ENCODE results near the gene FGF18. TPM values are rescaled to one million over a fixed set of nuclear protein-coding genes. Genes with fewer than 3 reads are reported as not detected.
"Not testable (repeated sequence)": the region's sequence is repeated elsewhere in the genome, so short reads cannot be mapped to it uniquely, and the experiment has no call there.

FGF18 gene
- polyA plus RNA-seq, 4 donors: 0.25 to 2.0 (median 0.61) TPM

DNA sequence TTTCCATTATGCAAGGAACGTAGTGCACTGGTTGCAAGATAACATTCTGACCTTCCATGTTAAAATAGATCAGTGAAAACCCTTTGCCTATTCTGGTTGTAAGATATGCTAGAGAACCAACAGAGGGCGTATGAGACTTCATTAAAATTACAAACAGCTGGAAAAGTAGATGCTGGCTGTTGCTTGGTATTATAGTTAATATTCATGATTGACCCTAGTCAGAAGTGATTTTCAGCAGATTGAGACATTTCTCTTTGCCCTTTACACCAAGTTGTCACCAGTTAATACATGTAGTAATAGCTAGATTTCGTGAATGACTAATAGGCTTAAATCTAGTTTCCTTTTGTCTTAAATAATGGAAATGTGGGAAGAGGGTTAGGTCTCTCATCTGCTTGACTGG, 13.8 kb upstream of the FGF18 start:
- Histone ChIP-seq H3K4me1 (ENCODE audit: control insufficient read depth in 3 of 3, insufficient read depth in 2 of 3, low read depth in 1 of 3, low read length in 2 of 3) (peaks cover 0 to 4% (median 0%) of the 10 kb centered on the region in 3 donors), H3K9me3 (ENCODE audit: control insufficient read depth in 2 of 2, insufficient read depth in 1 of 2, low read depth in 1 of 2, low read length in 1 of 2) (no peaks in the 10 kb centered on the region), H3K27me3 (ENCODE audit: control insufficient read depth in 3 of 3, insufficient read depth in 3 of 3, low read length in 3 of 3) (no peaks in the 10 kb centered on the region), H3K27ac (ENCODE audit: low read depth in 1 of 3, low read length in 2 of 3) (no peak overlapping the region), H3K4me3 (ENCODE audit: low read depth in 1 of 3, low read length in 3 of 3) (no peak overlapping the region), H3K36me3 (ENCODE audit: control insufficient read depth in 3 of 3, insufficient read depth in 2 of 3, low read depth in 1 of 3, low read length in 3 of 3) (peaks cover 15 to 23% (median 18%) of the 10 kb centered on the region in 3 donors)
- FAIRE-seq (no peak), DNase-seq (no peak)
- 59 to 75% (median 59%) methylated on average over 3 of the region's 3 CpGs for WGBS, 3 donors

GRCh38 chr5:171407234-171407633, 12.2 kb upstream of the FGF18 start:
- Histone ChIP-seq H3K36me3 (ENCODE audit: control insufficient read depth in 3 of 3, insufficient read depth in 2 of 3, low read depth in 1 of 3, low read length in 3 of 3) (peaks cover 9 to 22% (median 14%) of the 10 kb centered on the region in 3 donors), H3K9me3 (ENCODE audit: control insufficient read depth in 2 of 2, insufficient read depth in 1 of 2, low read depth in 1 of 2, low read length in 1 of 2) (no peaks in the 10 kb centered on the region), H3K4me3 (ENCODE audit: low read depth in 1 of 3, low read length in 3 of 3) (no peak overlapping the region), H3K27ac (ENCODE audit: low read depth in 1 of 3, low read length in 2 of 3) (no peak overlapping the region), H3K27me3 (ENCODE audit: control insufficient read depth in 3 of 3, insufficient read depth in 3 of 3, low read length in 3 of 3) (no peaks in the 10 kb centered on the region), H3K4me1 (ENCODE audit: control insufficient read depth in 3 of 3, insufficient read depth in 2 of 3, low read depth in 1 of 3, low read length in 2 of 3) (peaks cover 0 to 4% (median 0%) of the 10 kb centered on the region in 3 donors)
- DNase-seq: no peak
- WGBS, 3 donors: 74 to 75% (median 74%) methylated on average over 4 of the region's 4 CpGs
- FAIRE-seq: no peak

- H3K4me1 ChIP-seq (ENCODE audit: control insufficient read depth in 3 of 3, insufficient read depth in 2 of 3, low read depth in 1 of 3, low read length in 2 of 3): peaks cover 0 to 4% (median 0%) of the 10 kb centered on the region in 3 donors
Observed at GRCh38 chr5:171409164-171410136, 10.0 kb upstream of the FGF18 start.

DNA sequence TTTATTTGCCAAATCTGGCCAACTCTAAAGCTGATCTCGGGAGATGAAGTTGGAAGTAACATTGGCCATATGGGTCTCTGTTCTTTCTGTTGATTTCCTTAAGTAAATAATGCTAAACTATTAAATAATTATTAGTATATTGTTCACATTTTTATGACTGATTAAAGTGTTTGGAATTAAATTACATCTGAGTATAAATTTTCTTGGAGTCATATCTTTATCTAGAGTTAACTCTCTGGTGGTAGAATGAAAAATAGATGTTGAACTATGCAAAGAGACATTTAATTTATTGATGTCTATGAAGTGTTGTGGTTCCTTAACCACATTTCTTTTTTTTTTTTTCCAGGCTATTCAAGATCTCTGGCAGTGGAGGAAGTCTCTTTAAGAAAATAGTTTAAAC, 9.3 kb upstream of the FGF18 start:
- Histone ChIP-seq H3K9me3 (ENCODE audit: control insufficient read depth in 2 of 2, insufficient read depth in 1 of 2, low read depth in 1 of 2, low read length in 1 of 2) (no peaks in the 10 kb centered on the region), H3K4me1 (ENCODE audit: control insufficient read depth in 3 of 3, insufficient read depth in 2 of 3, low read depth in 1 of 3, low read length in 2 of 3) (peaks cover 0 to 4% (median 0%) of the 10 kb centered on the region in 3 donors), H3K27me3 (ENCODE audit: control insufficient read depth in 3 of 3, insufficient read depth in 3 of 3, low read length in 3 of 3) (no peaks in the 10 kb centered on the region), H3K27ac (ENCODE audit: low read depth in 1 of 3, low read length in 2 of 3) (no peak overlapping the region), H3K4me3 (ENCODE audit: low read depth in 1 of 3, low read length in 3 of 3) (no peak overlapping the region), H3K36me3 (ENCODE audit: control insufficient read depth in 3 of 3, insufficient read depth in 2 of 3, low read depth in 1 of 3, low read length in 3 of 3) (peaks cover 14 to 26% (median 15%) of the 10 kb centered on the region in 3 donors)
- FAIRE-seq (no peak), DNase-seq (no peak)
- 12 to 41% (median 27%) methylated on average over 1 of the region's 1 CpG for WGBS, 3 donors

More at GRCh38 chr5:171409164-171410136, 10.0 kb upstream of the FGF18 start:
- Histone ChIP-seq H3K4me3 (ENCODE audit: low read depth in 1 of 3, low read length in 3 of 3) (no peak overlapping the region), H3K27me3 (ENCODE audit: control insufficient read depth in 3 of 3, insufficient read depth in 3 of 3, low read length in 3 of 3) (no peaks in the 10 kb centered on the region), H3K27ac (ENCODE audit: low read depth in 1 of 3, low read length in 2 of 3) (no peak overlapping the region), H3K9me3 (ENCODE audit: control insufficient read depth in 2 of 2, insufficient read depth in 1 of 2, low read depth in 1 of 2, low read length in 1 of 2) (no peaks in the 10 kb centered on the region), H3K36me3 (ENCODE audit: control insufficient read depth in 3 of 3, insufficient read depth in 2 of 3, low read depth in 1 of 3, low read length in 3 of 3) (peaks cover 14 to 26% (median 15%) of the 10 kb centered on the region in 3 donors)
- no peak for FAIRE-seq
- WGBS, 3 donors: 82 to 87% (median 85%) methylated on average over 8 of the region's 8 CpGs
- no peak for DNase-seq

GRCh38 chr5:171412186-171412585, 7.3 kb upstream of the FGF18 start:
- no peak overlapping the region for H3K4me3 ChIP-seq (ENCODE audit: low read depth in 1 of 3, low read length in 3 of 3)

DNA sequence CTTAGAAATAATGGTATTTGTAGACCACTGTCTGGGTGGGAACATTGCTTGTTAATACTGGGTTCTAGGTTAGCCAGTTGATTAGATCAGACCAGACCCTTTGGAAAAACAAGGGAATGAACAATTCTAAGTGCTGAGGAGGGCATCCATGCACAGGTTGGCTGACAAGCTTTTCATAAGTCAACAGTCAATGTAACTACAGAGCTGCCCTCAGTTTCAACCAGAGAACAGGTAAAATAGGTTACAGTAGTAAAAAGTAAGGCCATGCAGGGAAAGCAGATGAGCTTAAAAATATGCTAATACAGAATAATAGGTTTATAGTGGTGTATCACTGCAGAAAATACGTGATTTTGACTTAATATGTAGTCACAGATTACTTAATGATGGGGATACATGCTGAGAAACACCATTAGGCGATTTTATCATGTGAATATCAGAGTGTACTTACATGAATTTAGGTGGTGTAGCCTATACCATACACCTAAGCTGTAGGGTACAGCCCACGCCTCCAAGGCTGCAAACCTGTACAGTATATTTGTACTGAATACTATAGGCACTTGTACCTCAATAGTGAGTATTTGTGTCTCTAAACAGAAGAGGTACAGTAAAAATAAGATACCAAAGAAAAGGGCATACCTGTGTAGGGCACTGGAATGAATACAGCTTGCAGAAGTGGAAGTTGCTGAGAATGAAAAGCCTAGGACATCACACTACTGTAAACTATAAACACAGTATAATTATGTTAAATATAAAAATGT, 6.1 kb upstream of the FGF18 start:
- Histone ChIP-seq H3K4me3 (ENCODE audit: low read depth in 1 of 3, low read length in 3 of 3) (no peak overlapping the region), H3K27ac (ENCODE audit: low read depth in 1 of 3, low read length in 2 of 3) (no peak overlapping the region), H3K9me3 (ENCODE audit: control insufficient read depth in 2 of 2, insufficient read depth in 1 of 2, low read depth in 1 of 2, low read length in 1 of 2) (no peaks in the 10 kb centered on the region), H3K27me3 (ENCODE audit: control insufficient read depth in 3 of 3, insufficient read depth in 3 of 3, low read length in 3 of 3) (no peaks in the 10 kb centered on the region), H3K4me1 (ENCODE audit: control insufficient read depth in 3 of 3, insufficient read depth in 2 of 3, low read depth in 1 of 3, low read length in 2 of 3) (no peaks in the 10 kb centered on the region), H3K36me3 (ENCODE audit: control insufficient read depth in 3 of 3, insufficient read depth in 2 of 3, low read depth in 1 of 3, low read length in 3 of 3) (peaks cover 6 to 26% (median 13%) of the 10 kb centered on the region in 3 donors)
- whole genome bisulfite sequencing, 3 donors: 88 to 90% (median 88%) methylated on average over 3 of the region's 3 CpGs
- FAIRE-seq (no peak), DNase-seq (no peak)

More at GRCh38 chr5:171412186-171412585, 7.3 kb upstream of the FGF18 start:
- Histone ChIP-seq H3K27me3 (ENCODE audit: control insufficient read depth in 3 of 3, insufficient read depth in 3 of 3, low read length in 3 of 3) (no peaks in the 10 kb centered on the region), H3K36me3 (ENCODE audit: control insufficient read depth in 3 of 3, insufficient read depth in 2 of 3, low read depth in 1 of 3, low read length in 3 of 3) (peaks cover 9 to 26% (median 14%) of the 10 kb centered on the region in 3 donors), H3K4me1 (ENCODE audit: control insufficient read depth in 3 of 3, insufficient read depth in 2 of 3, low read depth in 1 of 3, low read length in 2 of 3) (no peaks in the 10 kb centered on the region), H3K9me3 (ENCODE audit: control insufficient read depth in 2 of 2, insufficient read depth in 1 of 2, low read depth in 1 of 2, low read length in 1 of 2) (no peaks in the 10 kb centered on the region), H3K27ac (ENCODE audit: low read depth in 1 of 3, low read length in 2 of 3) (no peak overlapping the region)
- WGBS, 3 donors: 95% methylated on average over 5 of the region's 5 CpGs
- DNase-seq: no peak
- FAIRE-seq: no peak

- H3K36me3 ChIP-seq (ENCODE audit: control insufficient read depth in 3 of 3, insufficient read depth in 2 of 3, low read depth in 1 of 3, low read length in 3 of 3): peaks cover 6 to 23% (median 11%) of the 10 kb centered on the region in 3 donors
- not testable (repeated sequence) for DNase-seq; H3K27ac ChIP-seq (ENCODE audit: low read depth in 1 of 3, low read length in 2 of 3); FAIRE-seq; H3K27me3 ChIP-seq (ENCODE audit: control insufficient read depth in 3 of 3, insufficient read depth in 3 of 3, low read length in 3 of 3); H3K4me1 ChIP-seq (ENCODE audit: control insufficient read depth in 3 of 3, insufficient read depth in 2 of 3, low read depth in 1 of 3, low read length in 2 of 3); H3K4me3 ChIP-seq (ENCODE audit: low read depth in 1 of 3, low read length in 3 of 3); H3K9me3 ChIP-seq (ENCODE audit: control insufficient read depth in 2 of 2, insufficient read depth in 1 of 2, low read depth in 1 of 2, low read length in 1 of 2)
- 73 to 88% (median 81%) methylated on average over 5 of the region's 5 CpGs for whole genome bisulfite sequencing, 3 donors
Observed at GRCh38 chr5:171413993-171414392, 5.5 kb upstream of the FGF18 start.

DNA sequence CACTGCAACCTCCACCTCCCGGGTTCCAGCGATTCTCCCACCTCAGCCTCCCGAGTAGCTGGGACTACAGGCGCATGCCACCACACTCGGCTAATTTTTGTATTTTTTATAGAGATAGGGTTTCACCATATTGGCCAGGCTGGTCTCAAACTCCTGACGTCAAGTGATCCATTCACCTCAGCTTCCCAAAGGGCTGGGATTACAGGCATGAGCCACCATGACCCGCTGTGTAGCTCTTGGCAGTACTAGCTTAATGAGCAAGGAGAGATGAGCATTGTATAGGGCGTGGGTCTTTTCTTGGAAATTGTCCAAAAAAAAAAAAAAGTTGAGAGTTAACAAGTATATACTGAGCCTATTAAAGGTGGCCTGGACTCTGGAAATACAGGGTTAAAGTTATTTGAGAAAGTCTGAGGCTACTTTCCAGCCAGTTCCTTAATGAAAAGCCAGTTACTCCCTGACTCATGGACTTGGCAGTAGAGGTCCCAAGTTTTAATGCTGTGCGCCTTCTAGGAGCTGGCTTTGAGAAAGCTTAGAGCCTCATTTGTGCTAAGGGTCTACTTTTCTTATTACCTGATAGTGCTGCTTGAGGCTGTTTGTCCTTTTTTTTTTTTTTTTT, 4.2 kb upstream of the FGF18 start:
- DNase-seq (no peak), FAIRE-seq (no peak)
- 85 to 89% (median 86%) methylated on average over 9 of the region's 9 CpGs for WGBS, 3 donors
- H3K4me3 ChIP-seq (ENCODE audit: low read depth in 1 of 3, low read length in 3 of 3): no peak overlapping the region
- H3K27me3 ChIP-seq (ENCODE audit: control insufficient read depth in 3 of 3, insufficient read depth in 3 of 3, low read length in 3 of 3): peaks cover 0 to 4% (median 0%) of the 10 kb centered on the region in 3 donors
- H3K27ac ChIP-seq (ENCODE audit: low read depth in 1 of 3, low read length in 2 of 3): no peak overlapping the region
- peaks cover 0 to 8% (median 4%) of the 10 kb centered on the region in 3 donors for H3K4me1 ChIP-seq (ENCODE audit: control insufficient read depth in 3 of 3, insufficient read depth in 2 of 3, low read depth in 1 of 3, low read length in 2 of 3)
- H3K9me3 ChIP-seq (ENCODE audit: control insufficient read depth in 2 of 2, insufficient read depth in 1 of 2, low read depth in 1 of 2, low read length in 1 of 2): no peaks in the 10 kb centered on the region
- H3K36me3 ChIP-seq (ENCODE audit: control insufficient read depth in 3 of 3, insufficient read depth in 2 of 3, low read depth in 1 of 3, low read length in 3 of 3): peaks cover 0 to 15% (median 9%) of the 10 kb centered on the region in 3 donors
